HG03175 (cell line): ENCODE data around the gene GPC1.
A peak's percentile ranks its signal among the peaks of the same experiment; 100 is the strongest.

Source experiments
- ATAC-seq: cut with Tn5 transposase; IDR thresholded peaks from one replicate; pipeline ENCODE4 v1.9.1; 2021; ENCODE audit warnings: mild to moderate bottlenecking, moderate library complexity; ENCODE audit not compliant: unreplicated experiment

GPC1 gene

DNA sequence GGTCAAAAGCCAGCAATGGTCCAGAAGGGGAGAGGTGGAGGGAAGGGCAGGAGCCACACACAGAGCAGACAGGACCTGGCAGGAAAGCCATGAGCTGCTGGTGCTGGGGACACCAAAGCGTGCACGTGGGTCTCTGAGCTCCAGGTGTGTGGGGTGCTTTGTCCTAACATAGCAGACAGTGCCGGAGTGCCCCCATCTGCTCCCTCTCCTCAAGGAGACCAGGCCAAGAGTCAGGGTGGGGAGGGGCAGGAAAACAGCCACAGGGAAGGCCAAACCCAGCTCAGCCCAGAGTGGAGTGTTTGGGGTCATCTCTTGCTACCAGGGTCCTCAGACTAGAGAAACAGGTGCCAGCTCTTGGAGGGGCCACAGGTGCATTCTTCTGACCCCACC lies 4.2 kb upstream of the GPC1 start:
- no peak for ATAC-seq

DNA sequence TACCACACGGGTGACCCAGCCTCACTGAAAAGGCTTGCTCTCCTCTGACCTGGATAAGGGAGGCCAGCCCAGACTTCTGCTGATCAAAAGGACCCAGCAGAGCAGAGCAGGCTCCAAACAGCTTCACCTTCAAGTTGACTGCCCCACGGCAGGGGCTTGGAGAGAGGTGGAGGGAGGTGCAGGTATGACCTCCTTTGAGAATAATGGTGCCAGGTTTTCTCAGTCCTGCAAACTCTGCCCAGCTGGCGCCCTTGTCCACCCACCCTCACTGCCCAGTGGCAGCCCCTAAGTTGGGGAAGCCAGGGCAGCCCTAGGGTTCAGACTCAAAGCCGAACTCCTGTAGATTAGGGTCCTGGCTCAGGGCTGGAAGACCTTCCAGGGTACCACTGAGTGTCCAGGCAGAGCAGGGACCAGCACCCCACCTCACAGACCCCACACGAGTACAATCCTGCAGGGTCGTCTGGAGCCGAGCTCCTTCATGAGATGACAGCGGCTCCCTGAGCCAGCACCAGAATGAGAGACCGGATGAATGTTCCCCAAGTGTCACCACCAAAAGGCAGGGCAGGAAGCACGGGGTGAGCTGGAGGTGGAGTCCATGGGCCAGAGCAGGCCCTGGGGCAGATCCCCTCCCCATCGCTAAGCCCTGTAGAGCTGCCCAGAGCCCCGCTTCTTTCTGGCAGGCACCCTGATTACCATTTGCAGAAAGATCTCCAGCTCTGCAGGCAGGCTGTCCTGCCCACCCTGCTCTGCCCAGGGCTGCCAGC lies 3.6 kb upstream of the GPC1 start:
- no peak for ATAC-seq

DNA sequence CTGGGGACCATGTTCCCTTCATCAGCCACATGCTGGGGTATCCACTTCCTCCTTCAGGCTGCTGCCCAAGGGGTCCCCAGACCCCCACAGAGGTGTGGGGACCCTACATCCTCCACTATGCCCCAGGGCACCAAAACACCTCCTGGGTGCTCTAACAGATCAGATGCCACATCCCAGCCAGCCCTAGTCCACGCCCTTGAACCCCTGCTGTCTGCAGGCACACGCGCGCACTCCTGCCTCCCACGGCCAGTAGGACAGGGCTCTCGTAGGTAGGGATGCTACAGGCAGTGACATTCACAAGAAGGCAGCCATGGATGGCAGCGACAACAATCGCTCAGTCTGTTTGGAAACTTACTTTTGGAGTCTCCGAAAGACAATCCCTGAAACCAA lies 3.0 kb upstream of the GPC1 start:
- no peak for ATAC-seq

DNA sequence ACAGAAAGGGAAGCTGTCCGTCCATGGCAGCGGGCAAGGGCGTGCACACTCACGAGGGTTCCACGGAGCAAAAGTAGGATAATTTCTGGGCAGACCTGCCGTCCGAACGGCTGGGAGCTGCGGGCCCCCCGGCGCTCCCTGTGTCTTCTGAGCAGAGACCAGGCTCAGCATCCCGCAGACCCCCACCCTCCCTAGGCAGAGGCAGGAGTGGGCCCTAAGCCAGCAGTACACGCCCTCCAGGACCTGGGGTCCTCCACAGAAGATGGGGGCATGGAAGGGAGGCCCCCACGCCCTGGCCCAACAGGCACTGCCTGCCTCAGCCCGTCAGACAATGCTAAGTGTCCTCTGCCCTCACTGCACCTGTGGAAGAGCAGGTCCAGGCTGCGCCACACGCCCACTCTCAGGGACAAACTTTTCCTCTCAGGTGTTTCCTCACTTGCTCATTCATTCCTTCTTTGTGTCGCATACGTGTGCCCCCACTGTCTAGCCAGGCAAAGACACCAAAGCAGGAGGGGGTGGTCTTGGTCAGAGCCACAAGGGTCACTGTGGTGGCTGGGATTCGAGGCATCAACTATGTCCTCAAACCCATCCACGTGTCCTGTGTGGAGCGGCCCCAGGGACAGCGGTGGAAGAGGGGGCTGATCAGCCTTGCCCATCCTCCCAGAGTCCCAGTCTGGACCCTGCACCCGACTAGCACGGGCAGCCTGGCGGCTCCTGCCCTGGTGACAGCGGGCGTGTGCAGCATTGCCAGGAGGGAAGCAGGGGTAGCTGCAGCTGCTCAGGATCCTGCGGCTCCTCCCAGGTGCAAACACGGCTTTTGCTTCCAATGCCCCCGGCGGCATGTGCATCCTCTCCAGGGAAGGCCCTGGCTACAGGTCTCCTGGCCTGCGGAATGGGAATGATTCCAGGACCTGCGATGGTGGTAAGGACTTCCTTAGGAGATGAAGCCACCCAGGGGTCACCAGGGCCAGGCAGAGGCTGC lies 2.4 kb upstream of the GPC1 start:
- ATAC-seq, result no peak

DNA sequence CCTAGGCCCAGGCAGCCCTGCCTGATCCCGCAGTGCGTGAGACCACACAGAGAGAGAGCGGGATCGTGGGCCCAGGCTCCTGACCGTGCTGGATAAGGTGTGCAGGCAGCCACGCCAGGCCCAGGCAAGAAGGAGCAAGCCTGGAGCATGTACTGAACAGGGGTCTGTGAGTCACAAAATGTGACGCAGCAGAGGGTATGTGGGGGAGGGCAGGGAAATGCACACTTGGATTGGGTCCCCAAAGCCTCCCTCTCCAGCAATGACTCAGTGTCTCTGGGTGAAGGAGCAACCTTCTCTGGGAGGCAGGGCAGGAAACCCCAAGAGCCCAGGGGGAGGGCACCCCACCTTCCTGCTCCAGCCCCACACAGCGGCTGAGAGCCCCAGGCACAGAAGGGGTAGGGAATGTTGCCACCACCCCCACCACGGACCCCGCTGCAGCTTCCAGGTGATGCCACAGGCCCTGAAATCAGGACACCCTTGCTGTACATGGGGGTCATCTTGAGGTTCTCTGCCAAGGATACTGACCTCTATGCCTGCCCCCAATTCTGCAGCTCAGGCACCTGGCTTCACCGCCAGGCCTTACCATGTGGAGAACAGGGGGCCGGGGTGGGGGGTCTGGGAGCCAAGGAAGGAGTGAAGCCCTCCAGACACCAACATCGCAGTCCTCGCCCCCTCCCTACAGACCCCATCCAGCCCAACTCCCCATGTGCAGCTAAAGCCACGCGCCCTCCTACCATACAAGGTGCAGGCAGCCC lies 1.3 kb upstream of the GPC1 start:
- ATAC-seq, result no peak

DNA sequence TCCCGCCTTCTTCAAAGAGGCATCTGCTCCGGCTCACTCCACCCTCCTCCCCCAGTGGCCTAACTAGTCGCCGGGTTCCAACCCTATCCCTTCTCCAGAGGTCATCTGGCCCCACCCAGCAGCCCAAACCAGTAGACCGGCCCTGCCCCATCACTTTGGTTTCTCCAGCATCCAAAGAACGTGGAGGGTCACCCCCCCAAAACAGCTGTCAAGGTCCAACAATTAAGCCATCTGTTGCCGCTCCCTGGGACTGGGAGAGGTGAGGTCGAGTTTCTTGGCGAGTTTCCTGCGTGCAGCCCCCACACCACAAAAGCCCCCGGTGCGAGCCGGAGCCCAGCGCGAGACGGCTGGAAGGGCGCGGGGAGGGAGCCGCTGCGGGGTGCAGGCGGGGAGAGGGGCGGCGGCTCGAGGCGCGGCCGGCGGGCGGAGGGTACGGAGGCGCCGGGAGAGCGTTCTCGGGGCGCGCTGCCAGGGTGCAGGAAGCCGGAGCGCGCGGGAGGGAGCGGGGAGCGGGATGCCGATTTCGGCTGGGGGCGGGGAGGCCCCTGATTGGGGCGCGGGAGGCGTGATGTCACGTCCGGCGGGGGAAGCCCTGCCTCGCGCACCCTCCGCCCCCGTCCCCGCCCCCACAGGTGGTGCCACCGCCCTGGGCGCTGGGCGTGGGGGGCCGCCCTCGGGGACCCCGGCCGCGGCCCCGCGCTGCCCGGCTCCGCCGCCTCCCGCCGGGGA lies 571 bp upstream of the GPC1 start:
- peak; percentile 66 for ATAC-seq

DNA sequence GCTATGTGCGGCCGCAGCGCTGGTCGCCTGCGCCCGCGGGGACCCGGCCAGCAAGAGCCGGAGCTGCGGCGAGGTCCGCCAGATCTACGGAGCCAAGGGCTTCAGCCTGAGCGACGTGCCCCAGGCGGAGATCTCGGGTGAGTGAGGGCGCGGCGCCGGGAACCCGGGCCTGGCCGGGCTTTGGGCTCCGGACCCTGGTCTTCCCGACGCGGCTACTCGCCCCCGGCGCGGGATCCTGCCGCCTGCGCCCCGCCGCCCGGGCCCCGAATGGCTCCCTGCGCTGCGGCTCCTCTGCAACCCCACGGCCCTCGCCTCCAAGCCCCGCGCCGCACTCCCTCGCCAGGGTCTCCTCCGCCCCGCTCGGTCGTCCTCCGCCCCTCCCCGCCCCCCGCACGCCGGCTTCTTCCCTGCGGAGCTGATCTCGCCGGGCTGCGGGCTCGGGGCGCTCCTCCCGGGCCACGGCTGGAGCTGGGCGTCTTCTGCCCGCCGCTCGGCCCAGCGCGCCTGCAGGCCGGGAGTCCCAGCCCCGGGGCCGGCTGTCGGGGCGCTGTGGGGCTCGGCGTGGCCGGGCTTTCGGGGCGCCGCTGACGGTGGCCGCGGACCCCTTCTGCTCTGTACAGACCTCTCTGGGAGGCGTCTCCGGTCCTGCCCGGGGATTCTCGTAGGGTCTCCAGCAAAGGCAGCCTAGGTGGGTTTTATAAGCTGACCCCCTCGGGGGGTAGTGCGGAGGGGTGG lies 652 bp downstream of the GPC1 start:
- peak; percentile 15 for ATAC-seq

DNA sequence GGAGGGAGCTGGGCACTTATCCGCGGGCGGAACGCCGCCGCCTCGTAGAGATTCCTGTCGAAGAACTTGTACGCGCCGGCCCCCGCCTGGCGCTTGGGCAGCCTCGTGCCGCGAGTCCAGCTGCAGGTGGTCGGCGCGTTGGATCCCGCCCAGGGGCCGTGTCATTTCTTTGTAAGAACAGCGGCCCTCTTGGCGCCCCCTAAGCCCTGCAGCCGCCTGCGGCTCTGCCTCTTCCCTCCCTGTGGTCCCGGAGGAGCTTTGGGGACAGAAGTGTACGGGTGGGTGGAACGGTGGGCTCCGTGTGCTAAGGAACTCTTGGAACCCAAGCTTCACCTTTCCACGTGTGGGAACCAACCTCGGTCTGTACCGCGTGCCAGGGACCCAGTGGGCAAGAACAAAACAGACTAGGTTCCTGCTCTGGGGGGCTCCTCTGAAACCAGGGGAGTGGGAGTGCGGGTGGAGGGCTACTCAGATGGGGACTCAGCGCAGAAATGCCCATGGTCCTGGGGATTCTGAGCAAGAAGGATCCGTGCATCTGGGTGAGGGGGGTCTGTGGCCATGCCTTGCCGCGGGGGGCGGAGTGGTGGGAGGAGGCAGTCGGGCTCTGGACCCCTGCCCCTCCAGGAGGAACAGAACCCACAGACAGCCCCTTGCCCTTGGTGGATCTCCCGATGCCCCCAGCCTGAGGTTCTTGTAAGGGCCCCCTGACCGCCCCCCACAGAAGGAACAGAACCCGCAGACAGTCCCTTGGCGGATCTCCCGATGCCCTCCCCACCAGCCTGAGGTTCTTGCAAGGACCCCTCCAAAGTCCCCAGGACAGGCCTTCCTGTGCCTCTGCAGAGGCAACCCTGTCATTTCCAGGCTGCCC lies 1.5 kb downstream of the GPC1 start:
- no peak for ATAC-seq

DNA sequence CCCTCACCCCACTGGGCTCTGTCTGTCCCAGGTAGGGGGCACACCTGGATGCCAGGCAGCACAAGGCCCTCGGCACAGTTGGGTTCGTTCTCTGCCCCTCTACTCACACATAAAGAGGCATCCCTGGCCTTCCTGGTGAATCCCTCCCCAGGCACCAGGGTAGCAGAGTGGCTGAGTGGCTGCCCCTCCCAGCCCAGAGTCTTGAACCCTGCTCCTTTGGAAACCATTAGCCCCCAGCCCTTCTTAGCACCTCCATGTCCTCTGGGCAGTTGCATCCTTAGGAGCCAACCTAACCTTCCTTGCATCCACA lies 2.0 kb downstream of the GPC1 start:
- ATAC-seq, result no peak

DNA sequence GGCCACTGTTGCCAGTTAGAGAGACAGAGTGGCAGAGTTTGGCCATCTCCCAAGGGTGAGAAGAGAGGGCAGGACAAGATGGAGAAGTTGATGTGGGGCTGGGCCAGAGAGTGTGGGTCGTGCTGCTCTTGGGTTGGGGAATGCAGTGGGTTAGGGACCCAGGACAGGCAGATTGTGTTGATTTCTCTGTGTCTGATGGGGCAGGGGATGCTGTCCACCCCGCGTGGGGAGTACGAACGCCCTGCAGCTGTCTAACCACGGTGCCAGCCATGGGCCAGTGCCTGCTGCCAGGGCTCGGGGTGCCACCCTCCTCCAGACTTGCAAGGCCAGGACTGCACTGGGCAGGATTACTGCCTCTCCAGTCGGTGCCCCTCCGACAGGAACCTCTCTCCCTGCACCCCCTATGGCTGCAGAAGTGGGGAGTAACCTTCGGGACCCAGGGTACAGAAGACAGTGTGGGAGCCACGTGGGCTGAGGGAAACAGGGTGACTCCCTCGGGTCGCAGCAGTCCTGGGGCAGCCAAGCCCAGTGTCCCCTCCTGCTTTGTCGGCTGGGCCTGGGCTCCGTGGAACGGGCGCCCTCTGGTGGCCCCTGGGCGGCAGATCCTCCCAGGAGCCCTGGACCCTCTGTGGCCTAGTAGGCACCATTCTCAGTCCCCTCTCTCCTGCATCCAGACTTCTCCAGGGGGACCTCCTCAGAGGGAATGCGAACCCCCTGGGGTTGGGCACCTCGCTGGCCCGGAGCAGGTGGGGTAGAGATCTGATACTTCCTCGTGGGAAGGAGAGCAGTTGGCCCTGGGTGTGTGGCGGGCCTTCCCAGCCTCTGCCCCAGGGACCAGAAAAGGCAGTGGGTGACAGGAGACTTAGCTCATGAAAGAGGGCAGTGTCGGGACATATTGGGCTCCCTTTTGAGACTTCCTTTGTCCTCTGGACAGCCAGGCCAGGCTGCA lies 2.7 kb downstream of the GPC1 start:
- no peak for ATAC-seq

DNA sequence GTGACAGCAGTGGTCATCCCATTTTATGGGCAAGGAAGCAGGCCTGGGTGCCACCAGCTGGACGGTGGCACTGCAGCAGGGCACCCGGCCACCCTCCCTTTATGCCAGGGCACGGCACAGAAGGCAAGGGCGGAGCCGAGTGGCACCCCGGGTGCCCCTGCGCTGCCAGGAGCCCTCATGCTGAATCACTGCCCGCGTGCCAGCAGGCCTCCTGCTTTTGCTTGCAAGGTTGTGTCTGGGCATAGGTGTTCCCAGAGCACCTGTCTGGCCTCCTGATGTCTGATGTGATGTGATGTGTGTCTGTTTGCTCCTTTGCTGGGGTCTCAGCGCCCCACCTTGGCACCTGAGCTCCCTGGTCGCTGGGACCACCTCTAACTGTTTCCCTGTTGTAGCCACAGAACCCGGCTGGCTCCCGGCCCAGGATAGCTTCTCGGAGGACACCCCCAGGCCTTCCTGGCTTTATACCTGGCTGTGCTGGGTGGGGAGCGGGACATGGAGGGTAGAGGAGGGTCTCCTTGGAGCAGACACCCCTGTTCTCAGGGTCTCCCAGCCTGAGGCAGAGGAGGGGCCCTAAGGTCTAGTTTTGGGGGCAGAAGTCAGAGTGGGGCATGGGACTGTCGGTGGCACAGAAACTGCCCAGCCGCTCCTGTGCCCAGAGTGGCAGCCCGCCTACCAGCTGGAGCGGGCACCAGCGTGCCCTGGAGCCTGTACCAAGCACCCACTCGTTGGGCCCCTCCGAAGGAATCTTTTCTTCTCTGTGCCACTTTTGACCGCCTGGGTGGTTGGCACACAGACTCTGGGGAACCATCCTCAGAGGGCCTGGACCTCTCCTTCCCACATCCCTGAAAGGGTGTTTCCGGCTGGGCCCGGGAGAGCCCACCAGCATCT lies 3.6 kb downstream of the GPC1 start:
- ATAC-seq, result no peak

DNA sequence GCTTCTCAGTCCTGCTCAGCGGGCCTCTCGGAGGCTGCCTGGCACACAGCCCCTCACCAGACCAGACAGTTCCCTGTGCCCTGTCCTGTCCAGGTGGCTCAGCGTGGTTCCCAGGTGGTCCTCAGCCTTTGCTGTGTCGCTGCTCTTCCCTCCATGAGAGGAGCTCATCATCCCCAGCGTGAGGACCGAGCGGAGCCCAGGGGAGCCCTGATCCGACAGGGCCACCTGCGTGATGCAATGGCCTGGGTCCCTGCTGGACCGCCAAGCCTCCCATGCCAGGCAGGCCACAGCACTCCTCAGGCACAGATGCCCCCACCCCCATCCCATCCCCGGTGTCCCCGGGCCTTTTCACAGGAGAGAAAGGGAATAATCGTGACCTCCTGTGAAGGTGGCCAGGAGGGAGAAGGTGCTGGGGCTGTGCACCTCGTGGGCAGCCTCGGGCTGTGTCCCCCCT lies 4.3 kb downstream of the GPC1 start:
- ATAC-seq, result no peak

DNA sequence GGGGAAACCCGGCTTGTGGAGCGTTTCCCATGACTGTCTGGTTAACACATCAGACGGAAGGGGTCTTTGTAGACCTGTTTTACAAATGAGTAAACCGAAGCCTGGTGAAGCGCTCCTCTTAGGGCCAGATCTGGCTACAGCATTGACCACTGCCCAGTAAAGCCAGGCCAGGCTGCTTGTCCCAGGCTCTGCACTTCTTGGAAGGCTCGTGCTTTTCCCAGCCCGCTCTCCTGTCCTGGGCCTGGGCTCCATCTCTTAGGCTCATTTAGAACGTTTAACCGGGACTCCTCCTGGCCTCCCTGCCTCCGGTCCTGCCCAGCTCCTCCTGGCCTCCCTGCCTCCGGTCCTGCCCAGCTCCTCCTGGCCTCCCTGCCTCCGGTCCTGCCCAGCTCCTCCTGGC lies 4.8 kb downstream of the GPC1 start:
- no peak for ATAC-seq

DNA sequence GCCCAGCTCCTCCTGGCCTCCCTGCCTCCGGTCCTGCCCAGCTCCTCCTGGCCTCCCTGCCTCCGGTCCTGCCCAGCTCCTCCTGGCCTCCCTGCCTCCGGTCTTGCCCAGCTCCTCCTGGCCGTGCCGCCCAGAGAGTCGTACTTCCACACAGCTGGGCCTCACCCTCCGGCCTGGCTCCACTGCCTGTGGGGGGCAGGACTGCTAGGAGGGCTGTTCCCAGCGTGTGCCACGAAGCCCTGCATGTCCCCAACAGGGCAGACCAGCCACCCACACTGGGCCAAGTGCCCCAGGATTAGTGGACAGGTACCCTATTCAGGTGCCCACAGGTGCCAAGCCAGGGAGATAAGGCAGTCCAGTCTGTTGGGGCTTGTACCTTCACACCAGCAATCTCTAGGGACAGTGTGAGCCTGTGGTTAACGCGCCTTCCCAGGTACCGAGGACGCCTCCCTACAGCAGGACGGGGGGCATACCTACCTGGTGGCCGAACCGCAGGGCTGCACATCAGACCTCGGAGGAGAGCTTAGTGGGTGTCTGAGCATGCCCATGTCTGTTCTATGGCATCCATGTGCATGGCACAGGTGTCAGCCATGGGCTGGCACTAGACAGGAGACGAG lies 5.3 kb downstream of the GPC1 start:
- no peak for ATAC-seq

DNA sequence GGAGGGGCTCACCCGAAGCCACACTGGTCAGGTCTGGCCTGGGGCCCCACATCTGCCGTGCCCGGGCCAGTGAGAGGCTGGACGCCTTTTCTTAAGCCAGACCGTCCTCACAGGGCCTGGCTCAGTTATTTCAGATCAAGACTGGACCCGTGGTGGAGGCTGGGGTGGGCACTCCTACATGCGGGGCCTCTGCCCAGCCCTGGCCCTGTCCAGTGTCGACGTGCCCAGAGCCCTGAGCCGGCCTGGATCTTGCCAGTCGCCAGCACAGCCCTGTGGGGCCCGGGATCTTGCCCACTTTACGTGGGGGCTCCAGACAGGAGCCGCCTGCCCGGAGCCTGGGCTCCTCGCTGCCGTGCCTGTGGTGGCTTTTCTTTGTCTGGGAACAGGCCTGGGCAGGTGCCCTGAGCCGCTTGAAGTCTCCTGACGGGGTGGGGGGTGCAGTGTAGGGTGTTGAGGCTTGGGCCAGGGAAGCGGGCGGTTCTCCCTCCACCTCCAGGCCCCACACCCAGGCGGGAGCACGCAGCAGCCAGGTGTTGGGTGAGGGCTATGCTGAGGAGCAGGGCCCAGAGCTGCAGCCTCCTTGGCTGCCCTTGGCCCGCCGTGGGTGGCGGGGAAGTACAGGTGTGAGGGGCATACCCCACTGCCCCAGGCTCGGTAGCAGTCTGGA lies 6.0 kb downstream of the GPC1 start:
- ATAC-seq, result no peak

DNA sequence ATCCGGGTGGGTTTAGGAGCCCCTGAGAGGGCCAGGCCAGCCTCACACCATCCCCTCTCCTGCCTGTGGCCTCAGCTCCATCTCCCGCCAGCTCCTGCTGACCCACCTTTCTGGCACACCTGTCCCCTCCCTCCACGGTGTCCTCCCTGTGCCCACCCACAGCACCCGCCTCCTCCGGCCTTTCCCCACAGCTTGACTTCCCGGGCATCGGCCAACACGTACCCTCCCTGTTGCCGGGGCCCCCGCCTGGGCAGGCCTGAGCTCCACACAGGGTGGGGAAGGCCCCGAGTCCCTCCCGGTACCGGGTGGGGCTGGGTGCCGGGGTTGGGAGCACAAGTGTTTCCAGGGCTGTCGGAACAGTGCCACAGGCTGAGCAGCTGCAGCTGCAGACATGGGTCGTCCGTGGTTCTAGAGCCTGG lies 6.5 kb downstream of the GPC1 start:
- no peak for ATAC-seq
